CD14-positive monocyte (primary cell): ENCODE measurements around the gene AP3D1. TPM values are rescaled to one million over a fixed set of nuclear protein-coding genes. Genes with fewer than 3 reads are reported as not detected.

Experiments
- DNase-seq, 3 donors: peaks; one replicate each; pipeline ENCODE4 v3.0.0-alpha.2; 2011 to 2022
- H2AFZ ChIP-seq: 2 replicates; pipeline ENCODE4 v1.6.0; 2012; ENCODE audit warnings: mild to moderate bottlenecking, low read depth, low read length, inconsistent platforms; ENCODE audit not compliant: insufficient read depth, poor library complexity, severe bottlenecking
- H3K27ac ChIP-seq, 2 donors: 1 replicate in 1 of 2; 2 replicates in 1 of 2; pipeline ENCODE4 v1.5.1; 2012 to 2013; ENCODE audit warnings: low read length in 2 of 2, control low read depth in 1 of 2, inconsistent platforms in 1 of 2, low read depth in 1 of 2, mild to moderate bottlenecking in 1 of 2
- H3K27me3 ChIP-seq, 2 donors: one replicate each; pipeline versions ENCODE4 v1.6.0 to v1.6.1; 2011 to 2013; ENCODE audit warnings: low read length in 2 of 2; ENCODE audit not compliant: control insufficient read depth in 2 of 2, insufficient read depth in 2 of 2
- H3K36me3 ChIP-seq, 2 donors: replicated peaks in 1 of 2; 1 replicate in 1 of 2; 2 replicates in 1 of 2; pipeline versions ENCODE4 v1.5.1 to v1.6.1; 2012 to 2013; ENCODE audit warnings: low read length in 2 of 2, control low read depth in 1 of 2, inconsistent platforms in 1 of 2, mild to moderate bottlenecking in 1 of 2; ENCODE audit not compliant: insufficient read depth in 2 of 2, control insufficient read depth in 1 of 2
- H3K4me1 ChIP-seq, 2 donors: 1 replicate in 1 of 2; 2 replicates in 1 of 2; pipeline versions ENCODE4 v1.5.1 to v1.6.1; 2012 to 2013; ENCODE audit warnings: low read length in 2 of 2, control low read depth in 1 of 2, inconsistent platforms in 1 of 2, mild to moderate bottlenecking in 1 of 2, moderate library complexity in 1 of 2; ENCODE audit not compliant: insufficient read depth in 2 of 2, control insufficient read depth in 1 of 2
- H3K4me2 ChIP-seq: replicated peaks from 2 replicates; pipeline ENCODE3; 2012; ENCODE audit warnings: low read length, moderate library complexity, mild to moderate bottlenecking; ENCODE audit not compliant: poor library complexity, severe bottlenecking; ENCODE audit errors: extremely low read depth
- H3K4me3 ChIP-seq, 3 experiments: fragments of 200-600 bp in 1 of 3; sonication (generic) in 1 of 3; replicated peaks in 1 of 3; 1 replicate in 2 of 3; 2 replicates in 1 of 3; pipeline ENCODE4 v1.5.1; 2011 to 2013; ENCODE audit warnings: low read length in 3 of 3, mild to moderate bottlenecking in 3 of 3, control low read depth in 2 of 3, low read depth in 2 of 3, inconsistent platforms in 1 of 3, moderate library complexity in 1 of 3
- H3K79me2 ChIP-seq: 2 replicates; pipeline ENCODE4 v1.6.0; 2012; ENCODE audit warnings: mild to moderate bottlenecking, control low read depth, inconsistent platforms, low read length, moderate library complexity; ENCODE audit not compliant: insufficient read depth
- H3K9ac ChIP-seq: 2 replicates; pipeline ENCODE4 v1.6.0; 2017; ENCODE audit warnings: low read length, mild to moderate bottlenecking; ENCODE audit not compliant: insufficient read depth, poor library complexity, severe bottlenecking
- H3K9me3 ChIP-seq, 2 donors: replicated peaks in 1 of 2; 1 replicate in 1 of 2; 2 replicates in 1 of 2; pipeline versions ENCODE4 v1.5.1 to v1.6.1; 2012 to 2013; ENCODE audit warnings: low read length in 2 of 2, control low read depth in 1 of 2; ENCODE audit not compliant: control insufficient read depth in 1 of 2, insufficient read depth in 1 of 2
- H4K20me1 ChIP-seq: 2 replicates; pipeline ENCODE4 v1.6.0; 2012; ENCODE audit warnings: mild to moderate bottlenecking, low read length, control low read depth, moderate library complexity; ENCODE audit not compliant: insufficient read depth
- H3K27ac Mint-ChIP-seq, 7 donors: one replicate each; pipeline ENCODE4 v1.8.0; 2020; ENCODE audit warnings: mild to moderate bottlenecking in 7 of 7, mixed read lengths in 7 of 7, moderate library complexity in 6 of 7, inconsistent platforms in 2 of 7
- H3K27me3 Mint-ChIP-seq, 3 donors: one replicate each; pipeline ENCODE4 v1.8.0; 2021 to 2022; ENCODE audit warnings: low read depth in 3 of 3, mild to moderate bottlenecking in 3 of 3, mixed read lengths in 3 of 3, moderate library complexity in 3 of 3, inconsistent platforms in 1 of 3
- H3K36me3 Mint-ChIP-seq, 2 donors: one replicate each; pipeline ENCODE4 v1.8.0; 2020; ENCODE audit warnings: mixed read lengths in 2 of 2, inconsistent platforms in 1 of 2, mild to moderate bottlenecking in 1 of 2
- H3K4me1 Mint-ChIP-seq: one replicate; pipeline ENCODE4 v1.8.0; 2020; ENCODE audit warnings: mild to moderate bottlenecking, mixed read lengths
- H3K4me3 Mint-ChIP-seq, 2 donors: one replicate each; pipeline ENCODE4 v1.8.0; 2020; ENCODE audit warnings: mild to moderate bottlenecking in 2 of 2, mixed read lengths in 2 of 2, moderate library complexity in 1 of 2
- H3K9me3 Mint-ChIP-seq, 7 donors: one replicate each; pipeline ENCODE4 v1.8.0; 2020 to 2022; ENCODE audit warnings: mixed read lengths in 7 of 7, mild to moderate bottlenecking in 6 of 7, moderate library complexity in 6 of 7, inconsistent platforms in 2 of 7
- CTCF ChIP-seq: fragments of 200-600 bp; IDR thresholded peaks from one replicate; pipeline ENCODE4 v1.8.0; 2022; ENCODE audit warnings: antibody characterized with exemption, mild to moderate bottlenecking
- WGBS: methylation state at CpG from one replicate; pipeline ENCODE4 v1.1.5; 2013; ENCODE audit warnings: missing lambda C conversion rate; ENCODE audit not compliant: insufficient coverage; 5-methylcytosine and 5-hydroxymethylcytosine counted together
- intact Hi-C, 2 donors: fragments of 100-400 bp; cut with micrococcal nuclease; formaldehyde crosslinking; loops; one replicate each; pipeline versions ENCODE4 v1.15.0 to v1.15.1; 2023
- polyA plus RNA-seq, 3 donors: library from polyadenylated mRNA; depleted of rRNA in 1 of 3; unstranded in 2 of 3; stranded (reverse) in 1 of 3; fragments of 300-500 nt in 2 of 3; fragments of >200 nt in 1 of 3; fragmentation: Illumina TruSeq in 2 of 3; gene quantifications; 1 replicate in 2 of 3; 2 replicates in 1 of 3; pipeline ENCODE4 v1.2.3, GENCODE V29; 2012 to 2021

AP3D1 gene
- polyA plus RNA-seq, 3 donors = 9.6 to 105 (median 12.4) TPM

- Histone ChIP-seq H3K4me1 (no peaks in the 10 kb centered on the region), H3K4me3 (no peak overlapping the region), H2AFZ (no peak overlapping the region), H3K36me3 (peaks cover 83 to 99% of the 10 kb centered on the region in 2 donors), H3K9ac (no peak overlapping the region), H3K4me2 (no peak overlapping the region), H3K27ac (no peak overlapping the region), H3K27me3 (no peaks in the 10 kb centered on the region), H4K20me1 (peaks cover 61% of the 10 kb centered on the region), H3K79me2 (peaks cover 19% of the 10 kb centered on the region), H3K9me3 (peaks cover 10 to 21% of the 10 kb centered on the region in 2 donors)
- Mint-ChIP-seq H3K36me3 (peaks cover 72 to 97% of the 10 kb centered on the region in 2 donors), H3K9me3 (peaks cover 5 to 15% (median 12%) of the 10 kb centered on the region in 7 donors), H3K4me1 (no peaks in the 10 kb centered on the region), H3K27me3 (peaks cover 0 to 3% (median 2%) of the 10 kb centered on the region in 3 donors), H3K27ac (peak overlapping the region in 2 of 7 donors; percentile 0 to 50), H3K4me3 (no peak overlapping the region)
- intact Hi-C loops = no loop called here
- no peak for TF ChIP-seq CTCF
- no peak for DNase-seq
- 98% methylated on average over 19 of the region's 23 CpGs for WGBS
These were observed 42.9 kb downstream of the AP3D1 start for GRCh38 chr19:2108251-2109016.

GRCh38 chr19:2103045-2103707 lies 48.2 kb downstream of the AP3D1 start:
- intact Hi-C loops = no loop called here
- Histone ChIP-seq H3K79me2 (peaks cover 25% of the 10 kb centered on the region), H3K9me3 (peaks cover 10 to 21% of the 10 kb centered on the region in 2 donors), H3K4me2 (no peak overlapping the region), H3K4me1 (no peaks in the 10 kb centered on the region), H3K9ac (no peak overlapping the region), H3K27me3 (no peaks in the 10 kb centered on the region), H3K4me3 (no peak overlapping the region), H3K36me3 (peaks cover 67 to 84% of the 10 kb centered on the region in 2 donors), H4K20me1 (peaks cover 58% of the 10 kb centered on the region), H2AFZ (no peak overlapping the region), H3K27ac (no peak overlapping the region)
- TF ChIP-seq CTCF = no peak
- peaks cover 66 to 87% of the 10 kb centered on the region in 2 donors for H3K36me3 Mint-ChIP-seq
- peaks cover 5 to 15% (median 12%) of the 10 kb centered on the region in 7 donors for H3K9me3 Mint-ChIP-seq
- no peaks in the 10 kb centered on the region for H3K4me1 Mint-ChIP-seq
- no peak for DNase-seq
- peak overlapping the region in 2 of 7 donors; percentile 3 to 43 for H3K27ac Mint-ChIP-seq
- peaks cover 0 to 3% (median 2%) of the 10 kb centered on the region in 3 donors for H3K27me3 Mint-ChIP-seq
- 96% methylated on average over 18 of the region's 20 CpGs for WGBS
- no peak overlapping the region for H3K4me3 Mint-ChIP-seq
